ENCODE results near the gene EIF2A.
"Not testable (repeated sequence)": the region's sequence is repeated elsewhere in the genome, so short reads cannot be mapped to it uniquely, and the experiment has no call there.

- TF ChIP-seq POLR2A (IDR thresholded peaks at IDR 0.05) = not testable (repeated sequence)
- TF ChIP-seq, protein P1, sequence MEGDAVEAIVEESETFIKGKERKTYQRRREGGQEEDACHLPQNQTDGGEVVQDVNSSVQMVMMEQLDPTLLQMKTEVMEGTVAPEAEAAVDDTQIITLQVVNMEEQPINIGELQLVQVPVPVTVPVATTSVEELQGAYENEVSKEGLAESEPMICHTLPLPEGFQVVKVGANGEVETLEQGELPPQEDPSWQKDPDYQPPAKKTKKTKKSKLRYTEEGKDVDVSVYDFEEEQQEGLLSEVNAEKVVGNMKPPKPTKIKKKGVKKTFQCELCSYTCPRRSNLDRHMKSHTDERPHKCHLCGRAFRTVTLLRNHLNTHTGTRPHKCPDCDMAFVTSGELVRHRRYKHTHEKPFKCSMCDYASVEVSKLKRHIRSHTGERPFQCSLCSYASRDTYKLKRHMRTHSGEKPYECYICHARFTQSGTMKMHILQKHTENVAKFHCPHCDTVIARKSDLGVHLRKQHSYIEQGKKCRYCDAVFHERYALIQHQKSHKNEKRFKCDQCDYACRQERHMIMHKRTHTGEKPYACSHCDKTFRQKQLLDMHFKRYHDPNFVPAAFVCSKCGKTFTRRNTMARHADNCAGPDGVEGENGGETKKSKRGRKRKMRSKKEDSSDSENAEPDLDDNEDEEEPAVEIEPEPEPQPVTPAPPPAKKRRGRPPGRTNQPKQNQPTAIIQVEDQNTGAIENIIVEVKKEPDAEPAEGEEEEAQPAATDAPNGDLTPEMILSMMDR (IDR thresholded peaks at IDR 0.05) = not testable (repeated sequence)
These were observed 54.3 kb downstream of the EIF2A start for GRCh38 chr3:150600647-150601530.
